Stomach (tissue), 19 donors: Measurements from ENCODE around the gene PIK3CA. TPM values are rescaled to one million over a fixed set of nuclear protein-coding genes. Genes with fewer than 3 reads are reported as not detected.

Experiments
- DNase-seq, 2 donors: peaks; one replicate each; pipeline versions ENCODE4 v3.0.0 to v3.0.0-alpha.2; 2013 to 2019
- H3K27ac ChIP-seq, 5 donors: fragments of 200-600 bp in 4 of 5; sonication (generic) in 4 of 5; one replicate each; pipeline ENCODE4 v1.5.1; 2013 to 2019; ENCODE audit warnings: mild to moderate bottlenecking in 1 of 5, moderate library complexity in 1 of 5
- H3K27me3 ChIP-seq, 3 donors: fragments of 200-600 bp; sonication (generic); one replicate each; pipeline ENCODE4 v1.5.1; 2017 to 2019; ENCODE audit warnings: mixed run types in 1 of 3
- H3K36me3 ChIP-seq, 4 donors: fragments of 200-600 bp; sonication (generic); 1 replicate in 3 of 4; 2 replicates in 1 of 4; pipeline ENCODE4 v1.5.1; 2016 to 2019
- H3K4me1 ChIP-seq, 4 donors: fragments of 200-600 bp; sonication (generic); one replicate each; pipeline ENCODE4 v1.5.1; 2016 to 2019
- H3K4me3 ChIP-seq, 4 donors: fragments of 200-600 bp; sonication (generic) in 3 of 4; one replicate each; pipeline ENCODE4 v1.5.1; 2016 to 2019; ENCODE audit warnings: mild to moderate bottlenecking in 1 of 4
- H3K9me3 ChIP-seq, 4 donors: fragments of 200-600 bp; sonication (generic); one replicate each; pipeline ENCODE4 v1.5.1; 2016 to 2019
- CTCF ChIP-seq, 7 experiments: fragments of 450-650 bp in 4 of 7; fragments of 200-600 bp in 3 of 7; sonication (generic) in 3 of 7; IDR thresholded peaks; one replicate each; pipeline ENCODE4 v1.5.1; 2016 to 2019; ENCODE audit warnings: antibody characterized with exemption in 7 of 7, control low read depth in 2 of 7, mild to moderate bottlenecking in 1 of 7
- EP300 ChIP-seq: sonication (generic); formaldehyde crosslinking; IDR thresholded peaks from one replicate; pipeline ENCODE4 v1.6.1; 2017; ENCODE audit warnings: antibody characterized with exemption
- POLR2A ChIP-seq, 4 donors: fragments of 450-650 bp; IDR thresholded peaks; one replicate each; pipeline ENCODE4 v1.6.1; 2016; ENCODE audit warnings: antibody characterized with exemption in 4 of 4, control low read depth in 2 of 4, mild to moderate bottlenecking in 1 of 4, moderate library complexity in 1 of 4
- POLR2AphosphoS5 ChIP-seq, 3 donors: sonication (generic); formaldehyde crosslinking; IDR thresholded peaks; one replicate each; pipeline ENCODE4 v1.6.1; 2016; ENCODE audit warnings: antibody characterized with exemption in 3 of 3
- WGBS, 5 donors: extraction: QIAGEN DNeasy Blood & Tissue Kit in 3 of 5; methylation state at CpG; one replicate each; pipeline versions ENCODE4 v1.1.5 to v1.1.7; 2013 to 2018; 5-methylcytosine and 5-hydroxymethylcytosine counted together
- intact Hi-C: fragments of 100-400 bp; cut with DNase I; formaldehyde crosslinking; loops from one replicate; pipeline ENCODE4 v1.15.1; 2023; ENCODE audit warnings: low total_unique reads
- long read RNA-seq, 10 donors: transcript quantifications; one replicate each; lab custom pipeline, GENCODE V29; 2026
- polyA plus RNA-seq, 3 donors: library from polyadenylated mRNA; stranded (reverse); fragments of 200-250 nt; gene quantifications; one replicate each; pipeline ENCODE4 v1.2.3, GENCODE V29; 2013
- total RNA-seq, 5 donors: library from RNA; depleted of rRNA; stranded (reverse); fragments of >200 nt; gene quantifications; one replicate each; pipeline versions ENCODE4 v1.1.0 to v1.2.3, GENCODE V29; 2014 to 2016
- donor health status: healthy with polysubstance abuse.
- donor health status: Bipolar disorder and iron deficiency.
- donor health status: healthy.

PIK3CA gene
- 100 to 1,000 TPM in 1 of 5 donors, 10 to 100 TPM in 3, 1 to 10 TPM in 1; 2.6 to 144 (median 22.3) TPM for total RNA-seq
- 1 to 10 TPM; 3.4 to 5.6 (median 4.1) TPM for polyA plus RNA-seq
- long read RNA-seq, donor 1, full-length matches to known transcripts = 1 of 1 reads
- long read RNA-seq, donor 1, partial matches to known transcripts = 0 of 1 reads
- long read RNA-seq, donor 1, other reads (novel, unspliced or antisense) = 0 of 1 reads
- long read RNA-seq, donor 2, full-length matches to known transcripts = 2 of 2 reads
- long read RNA-seq, donor 2, partial matches to known transcripts = 0 of 2 reads
- long read RNA-seq, donor 2, other reads (novel, unspliced or antisense) = 0 of 2 reads
- long read RNA-seq, donor 3, full-length matches to known transcripts = 6 of 6 reads
- long read RNA-seq, donor 3, partial matches to known transcripts = 0 of 6 reads
- long read RNA-seq, donor 3, other reads (novel, unspliced or antisense) = 0 of 6 reads
- long read RNA-seq, donor 4 = 0 reads
- long read RNA-seq, donor 5, full-length matches to known transcripts = 1 of 1 reads
- long read RNA-seq, donor 5, partial matches to known transcripts = 0 of 1 reads
- long read RNA-seq, donor 5, other reads (novel, unspliced or antisense) = 0 of 1 reads
- long read RNA-seq, donor 6 = 0 reads
- long read RNA-seq, donor 7, full-length matches to known transcripts = 5 of 5 reads
- long read RNA-seq, donor 7, partial matches to known transcripts = 0 of 5 reads
- long read RNA-seq, donor 7, other reads (novel, unspliced or antisense) = 0 of 5 reads
- long read RNA-seq, donor 8, full-length matches to known transcripts = 1 of 1 reads
- long read RNA-seq, donor 8, partial matches to known transcripts = 0 of 1 reads
- long read RNA-seq, donor 8, other reads (novel, unspliced or antisense) = 0 of 1 reads
- long read RNA-seq, donor 9 = 0 reads
- long read RNA-seq, donor 10, full-length matches to known transcripts = 1 of 1 reads
- long read RNA-seq, donor 10, partial matches to known transcripts = 0 of 1 reads
- long read RNA-seq, donor 10, other reads (novel, unspliced or antisense) = 0 of 1 reads

- Histone ChIP-seq H3K27ac (peak within 1 kb of the TSS; percentile 96 to 99 (median 98)), H3K4me3 (peak within 1 kb of the TSS; percentile 76 to 96 (median 88)), H3K4me1 (peaks cover 4 to 42% (median 25%) of the 10 kb centered on the region in 4 donors), H3K9me3 (no peaks in the 10 kb centered on the region), H3K36me3 (no peaks in the 10 kb centered on the region), H3K27me3 (no peaks in the 10 kb centered on the region)
- TF ChIP-seq CTCF (IDR thresholded peaks at IDR 0.05) (no peak), POLR2A (IDR thresholded peaks at IDR 0.05) (peak in 2 of 4 donors; percentile 44 to 56), POLR2AphosphoS5 (IDR thresholded peaks at IDR 0.05) (peak; percentile 82 to 91 (median 84)), EP300 (no peak)
- 0 to 1% (median 0%) methylated on average over 40 to 62 of the region's 67 CpGs for WGBS, 5 donors
- peak; percentile 94 to 99 for DNase-seq
- intact Hi-C loops = no loop called here
These were observed at the start of gene PIK3CA for GRCh38 chr3:179147873-179148615. TSS of gene PIK3CA (plus strand) at chr3:179148357. CDS start at chr3:179198826, 50,469 bp downstream.

GRCh38 chr3:179098388-179099077 is 49.6 kb upstream of the PIK3CA start:
- no peaks in the 10 kb centered on the region for H3K9me3 ChIP-seq
- intact Hi-C loops = no loop called here
- no peaks in the 10 kb centered on the region for H3K4me1 ChIP-seq
- H3K4me3 ChIP-seq = peak overlapping the region in 2 of 4 donors; percentile 3 to 13
- no peak overlapping the region for H3K27ac ChIP-seq
- 51 to 80% (median 72%) methylated on average over 7 of the region's 7 CpGs for WGBS, 5 donors
- TF ChIP-seq POLR2A (IDR thresholded peaks at IDR 0.05) (no peak), POLR2AphosphoS5 (IDR thresholded peaks at IDR 0.05) (no peak), EP300 (no peak), CTCF (IDR thresholded peaks at IDR 0.05) (no peak)
- DNase-seq = peak in 1 of 2 donors; percentile 9
- H3K27me3 ChIP-seq = no peaks in the 10 kb centered on the region
- H3K36me3 ChIP-seq = no peaks in the 10 kb centered on the region

GRCh38 chr3:179100652-179101051 is 47.5 kb upstream of the PIK3CA start:
- Histone ChIP-seq H3K36me3 (no peaks in the 10 kb centered on the region), H3K9me3 (no peaks in the 10 kb centered on the region), H3K4me1 (peaks cover 0 to 5% (median 0%) of the 10 kb centered on the region in 4 donors), H3K27me3 (no peaks in the 10 kb centered on the region), H3K27ac (no peak overlapping the region), H3K4me3 (no peak overlapping the region)
- intact Hi-C loops = no loop called here
- no peak for DNase-seq
- TF ChIP-seq EP300 (no peak), CTCF (IDR thresholded peaks at IDR 0.05) (no peak), POLR2A (IDR thresholded peaks at IDR 0.05) (no peak)
